ENCODE measurements around the gene CMC2.

Gene CMC2

GRCh38 chr16:80974649-80975376 lies 31.9 kb downstream of the CMC2 start:
- DNase-seq (ENCODE audit: low read depth), result no peak

- DNase-seq (ENCODE audit: low read depth), result no peak
Observed at GRCh38 chr16:80973991-80974390, 32.7 kb downstream of the CMC2 start.

GRCh38 chr16:80972611-80973010 lies 34.1 kb downstream of the CMC2 start:
- no peak for DNase-seq (ENCODE audit: low read depth)

GRCh38 chr16:80971819-80972218 lies 34.9 kb downstream of the CMC2 start:
- DNase-seq (ENCODE audit: low read depth), result no peak

GRCh38 chr16:80969114-80969484 lies 37.6 kb downstream of the CMC2 start:
- no peak for DNase-seq (ENCODE audit: low read depth)

GRCh38 chr16:80968386-80969113 lies 38.1 kb downstream of the CMC2 start:
- no peak for DNase-seq (ENCODE audit: low read depth)

- DNase-seq (ENCODE audit: low read depth), result no peak
Observed at GRCh38 chr16:80966617-80967016, 40.1 kb downstream of the CMC2 start.

GRCh38 chr16:80964351-80964750 lies 42.3 kb downstream of the CMC2 start:
- DNase-seq (ENCODE audit: low read depth), result no peak

GRCh38 chr16:80962879-80963278 lies 43.8 kb downstream of the CMC2 start:
- DNase-seq (ENCODE audit: low read depth), result no peak

GRCh38 chr16:80958284-80958683 lies 48.4 kb downstream of the CMC2 start:
- no peak for DNase-seq (ENCODE audit: low read depth)

- DNase-seq (ENCODE audit: low read depth), result no peak
Observed at GRCh38 chr16:80954985-80955384, 51.7 kb downstream of the CMC2 start.

- DNase-seq (ENCODE audit: low read depth), result no peak
Observed at GRCh38 chr16:80948886-80949493, 57.7 kb downstream of the CMC2 start.

GRCh38 chr16:80947708-80948625 lies 58.7 kb downstream of the CMC2 start:
- no peak for DNase-seq (ENCODE audit: low read depth)

- DNase-seq (ENCODE audit: low read depth), result no peak
Observed at GRCh38 chr16:80947239-80947638, 59.4 kb downstream of the CMC2 start.

GRCh38 chr16:80946481-80946880 lies 60.2 kb downstream of the CMC2 start:
- no peak for DNase-seq (ENCODE audit: low read depth)

GRCh38 chr16:80940069-80940856 lies 66.4 kb downstream of the CMC2 start:
- no peak for DNase-seq (ENCODE audit: low read depth)

GRCh38 chr16:80938879-80939260 lies 67.8 kb downstream of the CMC2 start:
- DNase-seq (ENCODE audit: low read depth), result no peak

GRCh38 chr16:80938004-80938878 lies 68.4 kb downstream of the CMC2 start:
- no peak for DNase-seq (ENCODE audit: low read depth)

GRCh38 chr16:80936410-80936809 lies 70.3 kb downstream of the CMC2 start:
- DNase-seq (ENCODE audit: low read depth), result no peak

GRCh38 chr16:80935691-80936090 lies 71.0 kb downstream of the CMC2 start:
- no peak for DNase-seq (ENCODE audit: low read depth)

All from stimulated activated CD8-positive, alpha-beta memory T cell treated with anti-CD3 and anti-CD28 coated beads, Interleukin-15, amount 100 ng/mL, for 1 hour (primary cell).